Activated T-helper 2 cell treated with anti-CD3 and anti-CD28 coated beads, Interferon-gamma antibody, Interleukin-2, Interleukin-4, amounts not matched to agents 10 μg/mL and 5 μg/mL and 100 μg/mL, durations not matched to agents 14 hours and 24 hours and 36 hours (primary cell): Measurements from ENCODE around the gene RASSF10. TPM values are rescaled to one million over a fixed set of nuclear protein-coding genes. Genes with fewer than 3 reads are reported as not detected.

Experiments
- DNase-seq: peaks from one replicate; pipeline ENCODE4 v3.0.0; 2021; ENCODE audit warnings: low spot score
- H3K27ac Mint-ChIP-seq: one replicate; pipeline ENCODE4 v1.8.0; 2021; ENCODE audit warnings: mixed read lengths
- H3K27me3 Mint-ChIP-seq: one replicate; pipeline ENCODE4 v1.8.0; 2021; ENCODE audit warnings: low read depth, mixed read lengths
- H3K36me3 Mint-ChIP-seq: one replicate; pipeline ENCODE4 v1.8.0; 2021; ENCODE audit warnings: low read depth, mixed read lengths
- H3K4me1 Mint-ChIP-seq: one replicate; pipeline ENCODE4 v1.8.0; 2021; ENCODE audit warnings: low read depth, mixed read lengths
- H3K4me3 Mint-ChIP-seq: one replicate; pipeline ENCODE4 v1.8.0; 2021; ENCODE audit warnings: low read depth, mild to moderate bottlenecking, moderate library complexity, mixed read lengths
- H3K9me3 Mint-ChIP-seq: one replicate; pipeline ENCODE4 v1.8.0; 2021; ENCODE audit warnings: mixed read lengths
- intact Hi-C: fragments of 100-400 bp; cut with micrococcal nuclease; formaldehyde crosslinking; loops from one replicate; pipeline ENCODE4 v1.15.1; 2023
- total RNA-seq: library from RNA; stranded (reverse); gene quantifications from 2 replicates; pipeline ENCODE4 v1.2.3, GENCODE V29; 2022

RASSF10 gene
- total RNA-seq, 1 donor from 2014 or later, result not detected

DNA sequence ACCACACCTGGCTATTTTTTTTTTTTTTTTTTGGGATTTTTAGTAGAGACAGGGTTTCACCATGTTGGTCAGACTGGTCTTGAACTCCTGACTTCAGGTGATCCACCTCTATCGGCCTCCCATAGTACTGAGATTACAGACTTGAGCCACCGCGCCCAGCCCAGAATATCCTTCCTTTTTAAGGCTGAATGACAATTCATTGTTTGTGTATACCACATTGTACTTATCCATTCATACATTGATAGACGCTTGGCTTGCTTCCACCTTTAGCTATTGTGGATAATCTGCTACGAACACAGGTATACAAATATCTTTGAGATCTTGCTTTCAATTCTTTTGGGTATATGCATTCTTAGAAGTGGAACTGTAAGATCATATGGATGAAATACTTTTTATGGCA is 10.8 kb upstream of the RASSF10 start:
- H3K27ac Mint-ChIP-seq, result no peak overlapping the region
- H3K27me3 Mint-ChIP-seq, result peaks cover 11% of the 10 kb centered on the region
- DNase-seq, result no peak
- no peaks in the 10 kb centered on the region for H3K9me3 Mint-ChIP-seq
- no peaks in the 10 kb centered on the region for H3K4me1 Mint-ChIP-seq
- no peaks in the 10 kb centered on the region for H3K36me3 Mint-ChIP-seq
- intact Hi-C loops, result no loop called here
- no peak overlapping the region for H3K4me3 Mint-ChIP-seq

DNA sequence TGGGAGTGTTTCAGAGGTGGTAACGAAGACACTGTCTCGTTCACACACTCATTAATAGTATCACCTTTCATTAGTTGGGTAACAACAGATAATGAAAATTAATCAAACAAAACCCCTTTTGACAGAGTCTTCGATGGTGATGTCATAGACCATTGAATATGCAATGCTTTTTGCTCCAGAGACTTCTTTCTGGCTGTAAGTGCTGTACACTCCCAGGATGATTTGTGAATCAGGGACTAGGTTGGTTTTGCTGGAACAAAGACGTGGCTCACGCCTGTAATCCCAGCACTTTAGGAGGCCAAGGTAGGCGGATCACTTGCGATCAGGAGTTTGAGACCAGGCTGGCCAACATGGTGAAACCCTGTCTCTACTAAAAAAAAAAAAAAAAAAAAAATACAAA is 9.5 kb upstream of the RASSF10 start:
- intact Hi-C loops, result no loop called here
- no peak overlapping the region for H3K4me3 Mint-ChIP-seq
- H3K27me3 Mint-ChIP-seq, result peaks cover 18% of the 10 kb centered on the region
- no peaks in the 10 kb centered on the region for H3K36me3 Mint-ChIP-seq
- no peak for DNase-seq
- H3K4me1 Mint-ChIP-seq, result no peaks in the 10 kb centered on the region
- H3K27ac Mint-ChIP-seq, result no peak overlapping the region
- H3K9me3 Mint-ChIP-seq, result no peaks in the 10 kb centered on the region

DNA sequence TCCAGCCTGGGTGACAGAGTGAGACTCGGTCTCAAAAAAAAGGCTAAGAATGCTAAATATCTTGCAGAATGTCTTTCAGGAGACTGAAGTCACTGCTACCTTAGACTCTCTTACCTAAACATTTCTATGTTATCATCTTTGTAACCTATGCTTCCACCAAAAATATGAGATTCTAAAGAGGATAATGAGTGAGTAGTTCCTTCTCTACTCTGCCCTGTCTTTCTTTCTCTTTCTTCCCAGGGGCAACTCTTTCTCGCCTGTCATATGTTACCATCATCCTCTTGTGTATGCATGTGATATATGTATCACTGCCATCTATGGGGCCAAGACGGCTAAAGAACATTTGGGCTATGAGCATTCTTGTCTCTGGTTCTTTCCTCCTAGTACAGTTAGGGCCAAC is 9.0 kb upstream of the RASSF10 start:
- DNase-seq, result no peak
- Mint-ChIP-seq H3K27ac (no peak overlapping the region), H3K9me3 (no peaks in the 10 kb centered on the region), H3K36me3 (no peaks in the 10 kb centered on the region), H3K4me1 (no peaks in the 10 kb centered on the region), H3K27me3 (peaks cover 19% of the 10 kb centered on the region), H3K4me3 (no peak overlapping the region)
- intact Hi-C loops, result no loop called here

DNA sequence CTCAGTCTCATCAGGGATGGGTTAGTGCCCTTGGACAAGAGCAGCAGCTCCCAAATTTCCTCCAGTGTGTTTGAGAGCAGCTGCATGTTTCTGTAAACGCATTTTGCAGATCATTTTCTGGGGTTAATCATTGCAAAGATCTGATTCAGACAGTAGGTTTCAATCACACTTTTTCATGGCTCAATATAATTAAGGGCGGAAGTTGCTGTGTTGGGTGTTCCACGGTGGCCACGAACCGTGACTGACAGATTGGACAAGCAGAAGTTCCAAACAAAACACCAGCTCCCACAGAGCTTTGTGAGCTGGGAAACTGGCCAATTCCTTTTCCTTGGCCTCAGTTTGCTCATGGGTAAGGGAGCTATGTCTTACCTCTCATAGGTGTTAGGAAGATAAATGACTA is 8.4 kb upstream of the RASSF10 start:
- Mint-ChIP-seq H3K4me1 (no peaks in the 10 kb centered on the region), H3K27ac (no peak overlapping the region), H3K9me3 (no peaks in the 10 kb centered on the region), H3K36me3 (no peaks in the 10 kb centered on the region), H3K4me3 (no peak overlapping the region), H3K27me3 (peaks cover 20% of the 10 kb centered on the region)
- intact Hi-C loops, result no loop called here
- DNase-seq, result no peak

DNA sequence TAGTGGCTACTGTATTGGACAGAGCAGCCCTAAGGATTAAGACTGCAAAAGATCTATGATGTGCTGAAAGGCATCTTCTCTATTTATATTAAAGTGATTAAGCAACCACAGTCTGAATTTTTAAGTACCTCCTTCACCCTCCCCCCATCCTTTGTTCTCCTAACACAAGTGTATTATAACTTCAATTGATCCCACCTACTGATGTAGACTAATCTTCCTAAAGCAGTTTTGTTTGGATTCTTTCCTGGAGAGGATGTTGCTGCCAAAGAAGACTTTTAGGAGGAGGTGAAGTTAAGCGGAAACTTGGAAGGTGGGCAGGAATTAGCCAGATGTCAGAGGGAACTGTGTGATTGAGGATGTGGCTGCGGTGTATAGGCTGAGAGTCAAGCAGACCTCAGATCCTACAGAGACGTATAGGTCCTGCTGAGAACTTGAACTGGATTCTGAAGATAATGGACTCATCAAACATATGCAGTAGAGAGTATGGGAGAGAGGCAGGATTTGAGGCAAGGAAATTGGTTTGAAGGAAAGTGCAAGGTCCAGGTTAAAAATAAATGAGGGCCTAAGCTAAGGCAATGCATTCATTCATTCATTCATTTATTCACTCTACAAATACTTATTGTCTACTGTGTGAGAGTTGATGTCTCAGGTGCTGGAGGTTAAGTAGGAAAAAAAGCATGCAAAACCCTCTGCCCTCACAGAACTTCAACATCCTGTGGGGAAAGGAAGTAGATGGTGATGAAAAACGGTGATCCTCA is 5.2 kb upstream of the RASSF10 start:
- no peak for DNase-seq
- Mint-ChIP-seq H3K27me3 (peaks cover 46% of the 10 kb centered on the region), H3K27ac (no peak overlapping the region), H3K4me3 (no peak overlapping the region), H3K36me3 (no peaks in the 10 kb centered on the region), H3K9me3 (no peaks in the 10 kb centered on the region), H3K4me1 (no peaks in the 10 kb centered on the region)
- intact Hi-C loops, result no loop called here

DNA sequence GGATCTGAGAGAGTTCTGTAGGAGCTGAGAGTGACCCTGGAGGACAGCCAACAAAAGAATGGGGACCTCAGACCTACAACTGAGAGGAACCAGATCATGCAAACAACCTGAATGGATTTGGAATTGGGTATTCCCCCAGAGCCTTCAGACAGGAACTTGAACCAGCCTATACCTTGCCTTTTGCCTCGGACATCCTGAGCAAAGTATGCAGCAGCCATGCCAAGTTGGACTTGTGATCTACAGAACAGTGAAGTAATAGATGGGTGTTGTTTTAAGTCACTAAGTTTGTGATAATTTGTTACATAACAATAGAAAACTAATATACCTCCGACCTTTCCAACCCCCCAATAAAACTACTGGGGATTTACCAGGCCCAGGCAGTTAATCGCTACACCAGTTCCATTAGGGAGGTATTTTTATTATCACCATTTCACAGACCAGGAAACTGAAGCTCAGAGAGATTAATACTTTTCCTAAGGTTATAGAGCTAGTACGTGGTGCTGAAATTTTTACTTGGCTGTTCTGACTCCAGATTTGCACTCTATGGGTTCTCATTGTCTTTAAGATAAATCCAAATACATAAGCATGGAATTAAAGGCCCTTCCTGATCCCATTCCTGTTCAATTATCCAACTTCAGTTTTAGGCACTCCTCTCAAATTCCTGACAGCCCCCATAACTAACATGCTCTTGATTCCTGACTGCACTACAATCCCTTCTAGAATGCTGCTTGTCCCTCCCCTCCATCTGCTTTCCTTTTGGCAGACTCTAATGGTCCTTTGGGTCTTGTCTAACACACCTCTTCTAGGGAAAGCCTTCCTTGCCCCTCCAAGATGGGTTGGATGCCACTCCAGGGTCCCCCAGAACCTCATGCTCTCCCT is 1.7 kb upstream of the RASSF10 start:
- no peaks in the 10 kb centered on the region for H3K36me3 Mint-ChIP-seq
- H3K4me3 Mint-ChIP-seq, result no peak overlapping the region
- peaks cover 64% of the 10 kb centered on the region for H3K27me3 Mint-ChIP-seq
- intact Hi-C loops, result no loop called here
- no peak for DNase-seq
- H3K9me3 Mint-ChIP-seq, result no peaks in the 10 kb centered on the region
- H3K4me1 Mint-ChIP-seq, result no peaks in the 10 kb centered on the region
- no peak overlapping the region for H3K27ac Mint-ChIP-seq

DNA sequence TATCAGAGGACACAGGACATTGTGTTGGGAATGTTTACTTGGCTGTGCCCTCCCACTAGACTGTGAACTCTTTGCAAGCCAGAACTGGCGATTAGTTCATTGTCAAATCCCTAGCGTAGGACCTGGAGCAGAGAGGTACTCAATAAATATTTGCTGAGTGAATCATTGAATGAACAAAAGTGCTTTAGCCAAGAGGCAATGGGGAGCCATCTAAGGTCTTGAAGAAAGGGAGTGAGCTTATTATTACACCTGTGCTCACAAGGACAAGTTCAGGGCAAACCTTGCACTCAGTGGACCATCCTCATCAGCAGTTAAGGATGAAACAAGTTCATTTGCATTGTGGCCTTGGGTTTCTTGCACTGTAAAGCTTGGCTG is 1.1 kb upstream of the RASSF10 start:
- Mint-ChIP-seq H3K27ac (no peak overlapping the region), H3K4me3 (no peak overlapping the region), H3K9me3 (no peaks in the 10 kb centered on the region), H3K27me3 (peaks cover 66% of the 10 kb centered on the region), H3K36me3 (no peaks in the 10 kb centered on the region), H3K4me1 (no peaks in the 10 kb centered on the region)
- intact Hi-C loops, result no loop called here
- DNase-seq, result no peak

DNA sequence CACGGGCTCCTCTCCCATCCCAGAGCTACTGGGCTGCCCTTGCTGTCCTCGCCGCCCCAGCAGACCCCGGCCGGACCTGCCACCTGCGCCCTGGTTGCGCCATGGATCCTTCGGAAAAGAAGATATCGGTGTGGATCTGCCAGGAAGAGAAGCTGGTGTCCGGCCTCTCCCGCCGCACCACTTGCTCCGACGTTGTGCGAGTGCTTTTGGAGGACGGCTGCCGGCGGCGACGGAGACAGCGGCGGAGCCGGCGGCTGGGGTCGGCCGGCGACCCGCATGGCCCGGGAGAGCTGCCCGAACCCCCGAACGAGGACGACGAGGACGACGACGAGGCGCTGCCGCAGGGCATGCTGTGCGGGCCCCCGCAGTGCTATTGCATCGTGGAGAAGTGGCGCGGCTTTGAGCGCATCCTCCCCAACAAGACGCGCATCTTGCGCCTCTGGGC is 382 bp downstream of the RASSF10 start:
- Mint-ChIP-seq H3K4me3 (no peak overlapping the region), H3K27me3 (peaks cover 70% of the 10 kb centered on the region), H3K27ac (no peak overlapping the region), H3K9me3 (no peaks in the 10 kb centered on the region), H3K4me1 (no peaks in the 10 kb centered on the region), H3K36me3 (no peaks in the 10 kb centered on the region)
- DNase-seq, result no peak
- intact Hi-C loops, result no loop called here

DNA sequence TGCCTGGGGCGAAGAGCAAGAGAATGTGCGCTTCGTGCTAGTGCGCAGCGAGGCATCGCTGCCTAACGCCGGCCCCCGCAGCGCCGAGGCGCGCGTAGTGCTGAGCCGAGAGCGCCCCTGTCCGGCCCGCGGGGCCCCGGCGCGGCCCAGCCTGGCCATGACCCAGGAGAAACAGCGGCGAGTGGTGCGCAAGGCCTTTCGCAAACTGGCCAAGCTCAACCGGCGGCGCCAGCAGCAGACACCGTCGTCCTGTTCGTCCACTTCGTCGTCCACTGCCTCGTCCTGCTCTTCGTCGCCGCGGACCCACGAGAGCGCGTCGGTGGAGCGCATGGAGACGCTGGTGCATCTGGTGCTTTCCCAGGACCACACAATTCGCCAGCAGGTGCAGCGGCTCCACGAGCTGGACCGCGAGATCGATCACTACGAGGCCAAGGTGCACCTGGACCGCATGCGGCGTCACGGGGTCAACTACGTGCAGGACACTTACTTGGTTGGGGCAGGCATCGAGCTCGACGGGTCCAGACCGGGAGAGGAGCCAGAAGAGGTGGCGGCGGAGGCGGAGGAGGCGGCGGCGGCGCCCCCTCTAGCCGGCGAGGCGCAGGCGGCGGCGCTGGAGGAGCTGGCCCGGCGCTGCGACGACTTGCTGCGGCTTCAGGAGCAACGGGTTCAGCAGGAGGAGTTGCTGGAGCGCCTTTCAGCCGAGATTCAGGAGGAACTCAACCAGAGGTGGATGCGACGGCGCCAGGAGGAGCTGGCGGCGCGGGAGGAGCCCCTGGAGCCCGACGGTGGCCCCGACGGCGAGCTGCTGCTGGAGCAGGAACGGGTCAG is 1.0 kb downstream of the RASSF10 start:
- intact Hi-C loops, result no loop called here
- H3K27ac Mint-ChIP-seq, result no peak overlapping the region
- H3K36me3 Mint-ChIP-seq, result no peaks in the 10 kb centered on the region

DNA sequence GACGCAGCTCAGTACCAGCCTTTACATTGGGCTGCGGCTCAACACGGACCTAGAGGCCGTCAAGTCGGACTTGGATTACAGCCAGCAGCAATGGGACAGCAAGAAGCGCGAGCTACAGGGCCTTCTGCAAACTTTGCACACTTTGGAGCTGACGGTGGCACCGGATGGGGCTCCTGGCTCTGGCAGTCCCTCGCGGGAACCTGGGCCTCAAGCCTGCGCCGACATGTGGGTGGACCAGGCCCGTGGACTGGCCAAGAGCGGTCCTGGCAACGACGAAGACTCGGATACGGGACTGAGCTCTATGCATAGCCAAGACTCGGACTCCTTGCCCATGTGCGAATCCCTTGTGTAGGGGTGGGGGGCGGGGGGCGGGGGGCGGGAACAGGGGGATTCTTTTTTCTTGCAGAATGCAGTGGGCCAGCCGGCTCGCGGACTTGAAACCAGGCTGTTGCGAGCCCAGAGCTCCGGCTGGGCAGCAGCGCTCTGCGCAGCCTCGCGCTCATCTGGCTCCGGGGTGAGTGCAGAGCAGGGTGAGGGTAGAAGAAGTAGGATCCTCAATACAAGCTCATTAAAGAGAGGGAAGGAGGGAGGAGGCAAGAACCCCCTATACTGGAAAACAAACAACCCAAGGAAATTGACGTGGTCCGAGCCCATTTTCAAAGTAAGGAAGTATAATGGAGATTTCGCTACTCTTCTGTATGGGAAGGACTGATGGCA is 1.8 kb downstream of the RASSF10 start:
- no peak overlapping the region for H3K4me3 Mint-ChIP-seq
- H3K27me3 Mint-ChIP-seq, result peaks cover 67% of the 10 kb centered on the region
- intact Hi-C loops, result no loop called here
- H3K27ac Mint-ChIP-seq, result no peak overlapping the region
- DNase-seq, result no peak
- no peaks in the 10 kb centered on the region for H3K9me3 Mint-ChIP-seq
- H3K4me1 Mint-ChIP-seq, result no peaks in the 10 kb centered on the region
- H3K36me3 Mint-ChIP-seq, result no peaks in the 10 kb centered on the region

More for the DNA sequence above, 1.0 kb downstream of the RASSF10 start:
- DNase-seq, result no peak
- Mint-ChIP-seq H3K9me3 (no peaks in the 10 kb centered on the region), H3K4me1 (no peaks in the 10 kb centered on the region), H3K4me3 (no peak overlapping the region), H3K27me3 (peaks cover 71% of the 10 kb centered on the region)

DNA sequence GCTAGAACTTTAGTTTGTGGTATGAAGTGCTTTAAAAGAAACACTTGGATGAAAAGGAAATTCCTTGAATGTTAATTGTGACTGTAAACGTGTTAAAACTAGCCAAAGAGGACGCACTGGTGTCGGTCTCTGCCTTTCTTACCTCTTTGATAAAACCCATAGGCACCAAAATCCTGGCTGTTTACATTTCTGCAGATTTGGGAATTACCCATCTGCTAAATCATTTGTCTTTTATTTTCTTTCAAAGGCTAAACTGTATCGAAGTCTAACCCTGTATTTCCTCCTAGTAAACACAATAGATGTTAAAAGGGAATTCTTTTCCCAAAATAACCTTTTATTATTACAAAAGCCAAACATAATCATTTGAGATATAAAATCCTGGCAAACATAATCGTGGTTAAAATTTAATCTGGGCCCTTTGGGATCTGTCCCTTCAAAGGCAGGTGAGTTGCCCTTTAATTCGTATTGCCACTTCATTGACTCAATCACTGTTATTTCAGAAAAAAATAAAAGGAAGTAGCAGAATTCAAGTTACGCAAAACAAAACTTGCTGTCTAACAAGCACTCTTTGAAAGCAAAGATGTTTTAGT is 2.4 kb downstream of the RASSF10 start:
- H3K4me1 Mint-ChIP-seq, result no peaks in the 10 kb centered on the region
- H3K9me3 Mint-ChIP-seq, result no peaks in the 10 kb centered on the region
- H3K27me3 Mint-ChIP-seq, result peaks cover 69% of the 10 kb centered on the region
- H3K36me3 Mint-ChIP-seq, result no peaks in the 10 kb centered on the region
- intact Hi-C loops, result no loop called here
- no peak overlapping the region for H3K4me3 Mint-ChIP-seq
- DNase-seq, result no peak
- no peak overlapping the region for H3K27ac Mint-ChIP-seq

DNA sequence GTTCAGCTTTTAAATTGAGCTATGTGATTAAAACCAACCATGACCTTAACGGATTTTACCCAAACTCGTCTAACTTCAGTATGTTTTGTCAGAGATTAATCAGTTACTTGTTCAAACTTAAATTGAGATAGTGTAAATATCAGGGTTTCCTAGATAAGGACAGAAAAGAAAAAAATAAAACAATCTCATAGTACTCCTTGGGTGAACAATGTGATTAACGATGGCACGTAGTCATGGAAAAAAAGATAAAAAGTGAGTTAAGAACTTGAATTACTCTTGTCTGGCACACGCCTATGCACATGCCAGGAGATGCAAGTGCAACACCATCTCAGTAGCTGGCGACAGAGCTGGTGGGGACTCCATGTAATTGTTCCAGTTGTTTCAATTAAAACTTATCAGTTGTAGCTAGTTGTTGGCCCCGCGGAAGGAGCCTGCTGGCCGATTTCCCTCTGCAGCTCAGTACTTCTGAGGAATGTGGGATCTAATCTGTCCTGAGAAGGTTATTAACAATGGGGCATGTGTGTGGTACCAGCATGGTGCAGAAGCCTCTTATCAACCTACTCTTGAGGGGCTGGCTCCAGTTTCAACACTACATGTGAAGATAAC is 3.0 kb downstream of the RASSF10 start:
- no peak overlapping the region for H3K27ac Mint-ChIP-seq
- no peaks in the 10 kb centered on the region for H3K9me3 Mint-ChIP-seq
- no peak overlapping the region for H3K4me3 Mint-ChIP-seq
- H3K36me3 Mint-ChIP-seq, result no peaks in the 10 kb centered on the region
- H3K4me1 Mint-ChIP-seq, result no peaks in the 10 kb centered on the region
- DNase-seq, result no peak
- H3K27me3 Mint-ChIP-seq, result peaks cover 64% of the 10 kb centered on the region
- intact Hi-C loops, result no loop called here
